A549 (cell line): ENCODE results near the gene KCTD4. TPM values are rescaled to one million over a fixed set of nuclear protein-coding genes. Genes with fewer than 3 reads are reported as not detected.

Source experiments
- ATAC-seq, 2 experiments: fragments of 200-7000 bp in 1 of 2; fragments of >200 bp in 1 of 2; cut with Nextera tagmentation in 1 of 2; cut with Tn5 transposase in 1 of 2; 3 replicates each; pipeline versions ENCODE4 v1.8.0 to v1.9.1; 2018 to 2020; ENCODE audit warnings: mild to moderate bottlenecking in 1 of 2, moderate library complexity in 1 of 2
- CTCF ChIA-PET: fragments of 300-600 bp; sonication (Branson Sonifier 250); formaldehyde crosslinking; extraction: SDS; loops from one replicate; lab custom pipeline; 2021; ENCODE audit warnings: antibody characterized with exemption, inconsistent platforms; lab: Yijun Ruan, JAX
- POLR2A ChIA-PET: fragments of 350-600 bp; formaldehyde crosslinking; extraction: SDS; loops from one replicate; lab custom pipeline; 2021; ENCODE audit warnings: antibody characterized with exemption, inconsistent platforms; lab: Yijun Ruan, JAX
- DNase-seq, 2 experiments: peaks; one replicate each; pipeline versions ENCODE4 v3.0.0 to v3.0.0-alpha.2; 2011 to 2016; ENCODE audit warnings: low read depth in 1 of 2, low spot score in 1 of 2
- FAIRE-seq: peaks from 2 replicates; lab custom pipeline; 2011; peaks lifted over from hg19 to GRCh38; lab: Jason Lieb, UNC
- H3K27ac ChIP-seq, 2 experiments: fragments of >200 bp; sonication (Bioruptor Twin); formaldehyde crosslinking; 3 replicates each; pipeline ENCODE4 v1.5.1; 2016 to 2017
- H3K4me1 ChIP-seq: fragments of >200 bp; sonication (Bioruptor Twin); formaldehyde crosslinking; 3 replicates; pipeline ENCODE4 v1.6.1; 2016
- H3K4me2 ChIP-seq: fragments of >200 bp; sonication (Bioruptor Twin); formaldehyde crosslinking; 3 replicates; pipeline ENCODE4 v1.6.1; 2016
- H3K4me3 ChIP-seq: fragments of >200 bp; sonication (Bioruptor Twin); formaldehyde crosslinking; 3 replicates; pipeline ENCODE4 v1.5.1; 2016
- H3K9me3 ChIP-seq: fragments of >200 bp; sonication (Bioruptor Twin); formaldehyde crosslinking; 3 replicates; pipeline ENCODE4 v1.6.1; 2016
- CEBPB ChIP-seq, 2 experiments: fragments of >200 bp in 1 of 2; sonication (Bioruptor Twin) in 1 of 2; formaldehyde crosslinking in 1 of 2; IDR thresholded peaks; 2 replicates each; pipeline ENCODE4 v1.6.1; 2012 to 2016
- CHD4 ChIP-seq: fragments of 200-600 bp; sonication (generic); IDR thresholded peaks from 2 replicates; pipeline ENCODE4 v1.6.1; 2016; ENCODE audit warnings: antibody characterized with exemption, mild to moderate bottlenecking, borderline replicate concordance
- CTCF ChIP-seq: fragments of >200 bp; sonication (Bioruptor Twin); formaldehyde crosslinking; IDR thresholded peaks from 3 replicates; pipeline ENCODE4 v1.5.1; 2016
- EHF ChIP-seq: fragments of 250-450 bp; sonication (Bioruptor Pico); IDR thresholded peaks from 2 replicates; pipeline ENCODE4 v1.5.0; 2020; ENCODE audit warnings: mild to moderate bottlenecking
- EP300 ChIP-seq, 2 experiments: fragments of >200 bp; sonication (Bioruptor Twin); formaldehyde crosslinking; IDR thresholded peaks; 2 replicates in 1 of 2; 3 replicates in 1 of 2; pipeline ENCODE4 v1.6.1; 2016 to 2017
- ESRRA ChIP-seq: fragments of 150-350 bp; IDR thresholded peaks from 2 replicates; pipeline ENCODE4 v1.6.1; 2014; ENCODE audit warnings: mild to moderate bottlenecking, low read length, borderline replicate concordance
- FOXS1 ChIP-seq: fragments of 250-450 bp; sonication (Bioruptor Pico); IDR thresholded peaks from 2 replicates; pipeline ENCODE4 v1.5.0; 2020; ENCODE audit warnings: mild to moderate bottlenecking, moderate library complexity
- GATA3 ChIP-seq: IDR thresholded peaks from 2 replicates; pipeline ENCODE4 v1.6.1; 2012; ENCODE audit warnings: borderline replicate concordance
- HDAC2 ChIP-seq: fragments of 200-600 bp; sonication (generic); IDR thresholded peaks from 2 replicates; pipeline ENCODE4 v1.6.1; 2016
- HOXB13 ChIP-seq: fragments of 250-450 bp; sonication (Bioruptor Pico); IDR thresholded peaks from 2 replicates; pipeline ENCODE4 v1.5.0; 2020; ENCODE audit warnings: low read depth, mild to moderate bottlenecking, moderate library complexity
- JUNB ChIP-seq: fragments of >200 bp; sonication (Bioruptor Twin); formaldehyde crosslinking; IDR thresholded peaks from 2 replicates; pipeline ENCODE4 v1.6.1; 2016
- KDM5A ChIP-seq: fragments of 200-600 bp; sonication (generic); IDR thresholded peaks from 2 replicates; pipeline ENCODE4 v1.6.1; 2016; ENCODE audit warnings: antibody characterized with exemption, mild to moderate bottlenecking
- MAFK ChIP-seq: fragments of 450-650 bp; IDR thresholded peaks from 2 replicates; pipeline ENCODE4 v1.6.1; 2014; ENCODE audit not compliant: partially characterized antibody
- NFE2L2 ChIP-seq: fragments of 150-350 bp; conservative IDR thresholded peaks from 2 replicates; pipeline ENCODE4 v1.6.1; 2014; ENCODE audit warnings: low read length
- PBX3 ChIP-seq: IDR thresholded peaks from 2 replicates; pipeline ENCODE4 v1.6.1; 2012
- RAD21 ChIP-seq, 2 experiments: fragments of >200 bp in 1 of 2; sonication (Bioruptor Twin) in 1 of 2; formaldehyde crosslinking in 1 of 2; IDR thresholded peaks in 1 of 2; conservative IDR thresholded peaks in 1 of 2; 2 replicates in 1 of 2; 3 replicates in 1 of 2; pipeline ENCODE4 v1.6.1; 2012 to 2018; ENCODE audit warnings: inconsistent platforms in 1 of 2
- RNF2 ChIP-seq: fragments of 200-600 bp; sonication (generic); IDR thresholded peaks from 2 replicates; pipeline ENCODE4 v1.6.1; 2016; ENCODE audit warnings: low read depth, mild to moderate bottlenecking, antibody characterized with exemption, moderate library complexity, borderline replicate concordance
- USF2 ChIP-seq: fragments of 450-650 bp; IDR thresholded peaks from 2 replicates; pipeline ENCODE4 v1.6.1; 2014; ENCODE audit warnings: antibody characterized with exemption
- ZC3H11A ChIP-seq: fragments of 450-650 bp; IDR thresholded peaks from 2 replicates; pipeline ENCODE4 v1.6.1; 2014; ENCODE audit warnings: antibody characterized with exemption, mild to moderate bottlenecking
- ZFP36 ChIP-seq: fragments of 450-650 bp; IDR thresholded peaks from 2 replicates; pipeline ENCODE4 v1.6.1; 2014; ENCODE audit warnings: borderline replicate concordance; ENCODE audit not compliant: partially characterized antibody
- WGBS: methylation state at CpG from one replicate; pipeline ENCODE4 v1.1.6; 2017; ENCODE audit errors: missing lambda C conversion rate; 5-methylcytosine and 5-hydroxymethylcytosine counted together
- polyA plus RNA-seq, 4 experiments: library from polyadenylated mRNA; depleted of rRNA in 3 of 4; stranded (reverse); fragments of >200 nt; fragmentation: RNase III in 1 of 4; extraction: RNeasy Plus Mini Kit Qiagen cat#74134 plus additional on column Dnase treatment in 1 of 4; gene quantifications; 2 replicates in 3 of 4; 3 replicates in 1 of 4; pipeline ENCODE4 v1.2.3, GENCODE V29; 2011 to 2017
- TF ChIP-seq, protein P1 (sequence below): fragments of 200-600 bp; sonication (generic); IDR thresholded peaks from 2 replicates; pipeline ENCODE4 v1.6.1; 2016; ENCODE audit warnings: antibody characterized with exemption, mild to moderate bottlenecking, moderate library complexity
- TF ChIP-seq, protein P2 (sequence below): fragments of 250-450 bp; sonication (Bioruptor Pico); IDR thresholded peaks from 2 replicates; pipeline ENCODE4 v1.5.0; 2021; ENCODE audit warnings: mild to moderate bottlenecking, moderate library complexity, borderline replicate concordance

KCTD4 gene
- polyA plus RNA-seq, 2 of the 4 experiments (the other 2 are of a cell fraction), result not detected

DNA sequence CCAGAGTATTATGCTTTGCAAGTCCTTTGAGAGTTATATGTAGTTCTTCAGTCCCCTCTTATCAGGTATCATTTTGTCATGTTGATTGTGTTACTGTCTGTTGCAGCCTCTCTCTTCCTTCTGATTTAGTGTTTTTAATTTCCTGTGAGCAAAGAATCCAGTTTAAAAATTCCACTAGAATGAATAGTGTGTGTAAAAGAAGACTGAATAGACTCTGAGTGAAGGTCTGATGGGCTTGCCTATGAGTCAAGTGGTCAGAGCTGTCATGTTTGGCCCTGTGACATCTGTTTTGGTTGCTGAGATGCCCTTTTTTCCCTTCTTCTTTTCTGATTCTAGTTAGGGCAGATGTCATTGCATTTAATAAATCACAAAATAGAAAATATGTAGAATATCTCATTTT, 23.3 kb upstream of the KCTD4 start:
- Histone ChIP-seq H3K4me3 (no peak overlapping the region), H3K4me2 (no peak overlapping the region), H3K27ac (no peak overlapping the region), H3K4me1 (peaks cover 17% of the 10 kb centered on the region), H3K9me3 (no peaks in the 10 kb centered on the region)
- ChIA-PET POLR2A (no interaction called here), CTCF (no interaction called here)
- FAIRE-seq (no peak), DNase-seq (no peak), ATAC-seq (no peak)
- TF ChIP-seq JUNB (no peak), PBX3 (no peak), ZFP36 (no peak), KDM5A (no peak)
- TF ChIP-seq, protein P1, sequence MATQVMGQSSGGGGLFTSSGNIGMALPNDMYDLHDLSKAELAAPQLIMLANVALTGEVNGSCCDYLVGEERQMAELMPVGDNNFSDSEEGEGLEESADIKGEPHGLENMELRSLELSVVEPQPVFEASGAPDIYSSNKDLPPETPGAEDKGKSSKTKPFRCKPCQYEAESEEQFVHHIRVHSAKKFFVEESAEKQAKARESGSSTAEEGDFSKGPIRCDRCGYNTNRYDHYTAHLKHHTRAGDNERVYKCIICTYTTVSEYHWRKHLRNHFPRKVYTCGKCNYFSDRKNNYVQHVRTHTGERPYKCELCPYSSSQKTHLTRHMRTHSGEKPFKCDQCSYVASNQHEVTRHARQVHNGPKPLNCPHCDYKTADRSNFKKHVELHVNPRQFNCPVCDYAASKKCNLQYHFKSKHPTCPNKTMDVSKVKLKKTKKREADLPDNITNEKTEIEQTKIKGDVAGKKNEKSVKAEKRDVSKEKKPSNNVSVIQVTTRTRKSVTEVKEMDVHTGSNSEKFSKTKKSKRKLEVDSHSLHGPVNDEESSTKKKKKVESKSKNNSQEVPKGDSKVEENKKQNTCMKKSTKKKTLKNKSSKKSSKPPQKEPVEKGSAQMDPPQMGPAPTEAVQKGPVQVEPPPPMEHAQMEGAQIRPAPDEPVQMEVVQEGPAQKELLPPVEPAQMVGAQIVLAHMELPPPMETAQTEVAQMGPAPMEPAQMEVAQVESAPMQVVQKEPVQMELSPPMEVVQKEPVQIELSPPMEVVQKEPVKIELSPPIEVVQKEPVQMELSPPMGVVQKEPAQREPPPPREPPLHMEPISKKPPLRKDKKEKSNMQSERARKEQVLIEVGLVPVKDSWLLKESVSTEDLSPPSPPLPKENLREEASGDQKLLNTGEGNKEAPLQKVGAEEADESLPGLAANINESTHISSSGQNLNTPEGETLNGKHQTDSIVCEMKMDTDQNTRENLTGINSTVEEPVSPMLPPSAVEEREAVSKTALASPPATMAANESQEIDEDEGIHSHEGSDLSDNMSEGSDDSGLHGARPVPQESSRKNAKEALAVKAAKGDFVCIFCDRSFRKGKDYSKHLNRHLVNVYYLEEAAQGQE, result no peak

DNA sequence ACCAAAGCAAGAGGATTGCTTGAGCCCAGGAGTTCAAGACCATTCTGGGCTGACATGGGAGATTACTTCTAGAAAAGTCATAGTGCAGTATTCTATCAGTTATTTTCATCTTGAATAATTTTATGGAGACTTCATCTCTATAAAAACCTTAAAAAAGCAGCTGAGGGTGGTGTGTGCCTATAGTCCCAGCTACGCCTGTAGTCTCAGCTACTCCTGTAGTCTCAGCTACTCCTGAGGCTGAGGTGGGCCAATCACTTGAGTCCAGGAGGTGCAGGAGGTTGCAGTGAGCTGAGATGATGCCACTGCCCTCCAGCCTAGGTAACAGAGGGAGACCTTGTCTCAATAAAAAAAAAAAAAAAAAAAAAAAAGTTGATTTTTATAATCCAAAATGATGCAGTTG, 22.1 kb upstream of the KCTD4 start:
- CTCF ChIA-PET, result no interaction called here
- 100% methylated on average over 1 of the region's 1 CpG for WGBS
- no peak for ATAC-seq
- Histone ChIP-seq H3K4me3 (no peak overlapping the region), H3K27ac (no peak overlapping the region), H3K9me3 (no peaks in the 10 kb centered on the region), H3K4me2 (no peak overlapping the region), H3K4me1 (peaks cover 29% of the 10 kb centered on the region)
- no peak for FAIRE-seq
- no peak for DNase-seq
- TF ChIP-seq USF2, result no peak
- TF ChIP-seq NFE2L2, result no peak
- no peak for TF ChIP-seq EHF (CRISPR knock-in tag)
- TF ChIP-seq RNF2, result no peak
- TF ChIP-seq RAD21 (conservative IDR thresholded peaks at IDR 0.05 in 1 of 2, IDR thresholded peaks at IDR 0.05 in 1 of 2), result no peak
- TF ChIP-seq FOXS1 (CRISPR knock-in tag), result no peak
- no peak for TF ChIP-seq CHD4
- no peak for TF ChIP-seq HOXB13 (CRISPR knock-in tag)
- TF ChIP-seq, protein P2, sequence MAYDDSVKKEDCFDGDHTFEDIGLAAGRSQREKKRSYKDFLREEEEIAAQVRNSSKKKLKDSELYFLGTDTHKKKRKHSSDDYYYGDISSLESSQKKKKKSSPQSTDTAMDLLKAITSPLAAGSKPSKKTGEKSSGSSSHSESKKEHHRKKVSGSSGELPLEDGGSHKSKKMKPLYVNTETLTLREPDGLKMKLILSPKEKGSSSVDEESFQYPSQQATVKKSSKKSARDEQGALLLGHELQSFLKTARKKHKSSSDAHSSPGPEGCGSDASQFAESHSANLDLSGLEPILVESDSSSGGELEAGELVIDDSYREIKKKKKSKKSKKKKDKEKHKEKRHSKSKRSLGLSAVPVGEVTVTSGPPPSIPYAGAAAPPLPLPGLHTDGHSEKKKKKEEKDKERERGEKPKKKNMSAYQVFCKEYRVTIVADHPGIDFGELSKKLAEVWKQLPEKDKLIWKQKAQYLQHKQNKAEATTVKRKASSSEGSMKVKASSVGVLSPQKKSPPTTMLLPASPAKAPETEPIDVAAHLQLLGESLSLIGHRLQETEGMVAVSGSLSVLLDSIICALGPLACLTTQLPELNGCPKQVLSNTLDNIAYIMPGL (CRISPR knock-in tag), result no peak
- no peak for TF ChIP-seq HDAC2
- TF ChIP-seq, protein P1, result no peak
- no peak for TF ChIP-seq GATA3
- TF ChIP-seq CEBPB (IDR thresholded peaks at IDR 0.05), result no peak
- no peak for TF ChIP-seq ZC3H11A
- TF ChIP-seq CTCF, result no peak
- no peak for TF ChIP-seq ESRRA
- no peak for TF ChIP-seq MAFK
- TF ChIP-seq ZFP36, result no peak
- TF ChIP-seq EP300 (IDR thresholded peaks at IDR 0.05), result no peak
- POLR2A ChIA-PET, result no interaction called here
